ENCODE data around the gene DNAH7.

GRCh38 chr2:196096264-196096663 is 27.6 kb upstream of the DNAH7 start:
- TF ChIP-seq POLR2A (IDR thresholded peaks at IDR 0.05) (no peak), CTCF (IDR thresholded peaks at IDR 0.05) (no peak)
